Measurements from ENCODE around the gene RIBC2. TPM values are rescaled to one million over a fixed set of nuclear protein-coding genes. Genes with fewer than 3 reads are reported as not detected.
"Not testable (repeated sequence)": the region's sequence is repeated elsewhere in the genome, so short reads cannot be mapped to it uniquely, and the experiment has no call there.

Gene RIBC2, protein sequence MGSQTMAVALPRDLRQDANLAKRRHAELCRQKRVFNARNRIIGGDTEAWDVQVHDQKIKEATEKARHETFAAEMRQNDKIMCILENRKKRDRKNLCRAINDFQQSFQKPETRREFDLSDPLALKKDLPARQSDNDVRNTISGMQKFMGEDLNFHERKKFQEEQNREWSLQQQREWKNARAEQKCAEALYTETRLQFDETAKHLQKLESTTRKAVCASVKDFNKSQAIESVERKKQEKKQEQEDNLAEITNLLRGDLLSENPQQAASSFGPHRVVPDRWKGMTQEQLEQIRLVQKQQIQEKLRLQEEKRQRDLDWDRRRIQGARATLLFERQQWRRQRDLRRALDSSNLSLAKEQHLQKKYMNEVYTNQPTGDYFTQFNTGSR
- 0.58 and 0.86 TPM in 2 replicates for total RNA-seq (2014; rRNA removed)
- 0.32 TPM for polyA plus RNA-seq (2012)

DNA sequence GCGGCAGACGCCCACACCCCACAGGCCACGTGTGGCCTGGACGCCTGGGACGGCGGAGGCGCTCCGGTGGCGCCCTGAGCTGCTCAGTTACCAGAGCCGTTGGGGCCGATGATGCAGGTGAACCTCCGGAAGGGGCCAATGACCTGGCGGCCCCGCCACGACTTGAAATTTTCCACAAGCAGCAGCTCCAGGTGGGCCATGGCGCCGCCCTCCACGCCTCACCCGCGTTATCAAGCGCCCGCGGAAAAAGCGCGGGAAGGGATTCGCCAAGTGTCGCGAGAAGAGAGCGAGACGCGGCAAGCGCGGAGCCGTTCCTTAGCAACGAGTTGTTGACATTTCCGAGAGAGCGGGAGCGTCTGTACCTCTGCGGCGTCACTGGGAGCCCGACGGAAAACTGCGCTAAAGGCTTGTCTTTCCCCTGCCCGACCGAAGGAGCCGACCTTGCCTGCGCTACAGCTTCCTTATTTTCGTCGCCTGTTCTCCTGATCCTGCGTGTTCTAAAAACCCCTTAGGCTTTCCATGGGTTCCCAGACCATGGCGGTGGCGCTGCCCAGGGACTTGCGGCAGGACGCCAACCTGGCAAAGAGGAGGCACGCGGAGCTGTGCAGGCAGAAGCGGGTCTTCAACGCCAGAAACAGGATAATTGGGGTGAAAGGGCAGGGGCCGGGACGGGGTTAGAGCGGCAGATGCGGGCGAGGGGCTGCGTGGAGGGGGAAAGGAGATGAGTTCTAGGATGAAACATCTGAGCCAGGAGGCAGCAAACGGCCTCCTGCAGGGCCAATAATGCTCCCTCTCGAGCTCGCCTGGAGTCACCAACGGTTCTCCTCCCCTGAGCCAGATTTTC, at the start of gene RIBC2, which contains the start of gene SMC1B:
Gene RIBC2 (plus strand): TSS at position 326 of the 844 bp plus-strand sequence. CDS start 194 bp downstream, at position 520.
Gene SMC1B (minus strand): TSS at position 232 of the 844 bp plus-strand sequence. CDS start 32 bp downstream, at position 200.
- DNase-seq (ENCODE audit: low read depth), result peak; percentile 52

DNA sequence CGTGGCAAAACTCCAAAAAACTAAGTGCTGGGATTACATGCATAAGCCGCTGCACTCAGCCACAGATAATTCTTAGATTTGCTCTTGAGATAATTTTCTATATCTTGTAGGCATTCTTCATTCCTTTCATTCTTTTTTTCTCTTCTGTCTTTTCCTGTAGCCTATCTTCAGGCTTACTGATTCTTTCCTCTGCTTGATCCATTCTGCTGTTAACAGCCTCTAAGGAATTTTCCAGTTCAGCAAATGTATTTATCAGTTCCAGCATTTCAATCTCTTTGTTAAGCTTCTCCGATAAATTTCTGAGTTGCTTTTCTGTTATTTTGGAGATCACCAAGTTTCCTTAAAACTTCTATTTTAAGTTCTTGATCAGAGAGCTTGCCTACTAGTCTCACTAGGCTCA, 46.8 kb upstream of the RIBC2 start:
- no peak for DNase-seq (ENCODE audit: low read depth)

DNA sequence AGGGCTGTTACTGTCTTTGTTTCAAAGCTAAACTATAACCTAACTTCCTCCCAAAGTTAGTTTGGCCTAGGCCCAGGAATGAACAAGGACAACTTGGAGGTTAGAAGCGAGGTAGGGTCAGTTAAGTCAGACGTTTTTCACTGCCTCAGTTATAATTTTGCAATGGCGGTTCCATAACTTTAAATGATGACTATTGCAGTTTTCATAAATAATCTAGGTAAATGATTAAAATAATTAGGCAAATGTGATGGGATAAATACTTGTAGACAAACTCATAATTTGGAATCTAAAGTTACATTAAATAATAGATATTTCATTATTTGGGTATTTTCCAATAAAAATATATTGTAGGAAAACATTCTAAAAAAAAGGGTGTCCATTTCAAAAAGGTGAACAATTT, 39.9 kb upstream of the RIBC2 start:
- DNase-seq (ENCODE audit: low read depth), result not testable (repeated sequence)

DNA sequence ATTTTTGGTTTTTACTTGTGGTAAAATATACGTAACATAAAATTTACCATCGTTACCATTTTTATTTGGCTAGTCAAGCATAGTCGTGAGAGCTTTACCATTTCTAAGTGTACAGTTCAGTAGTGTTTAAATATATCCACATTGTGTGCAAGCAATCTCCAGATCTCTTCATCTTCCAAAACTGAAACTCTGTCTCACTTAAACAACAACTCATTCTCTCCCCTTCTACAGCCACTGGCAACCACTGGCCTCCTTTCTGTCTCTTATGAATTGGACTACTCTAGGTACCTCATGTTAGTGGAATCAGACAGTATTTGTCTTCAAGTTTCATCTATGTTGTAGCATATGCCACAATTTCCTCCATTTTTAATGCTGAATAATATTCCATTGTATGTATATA, 37.5 kb upstream of the RIBC2 start:
- DNase-seq (ENCODE audit: low read depth), result no peak

DNA sequence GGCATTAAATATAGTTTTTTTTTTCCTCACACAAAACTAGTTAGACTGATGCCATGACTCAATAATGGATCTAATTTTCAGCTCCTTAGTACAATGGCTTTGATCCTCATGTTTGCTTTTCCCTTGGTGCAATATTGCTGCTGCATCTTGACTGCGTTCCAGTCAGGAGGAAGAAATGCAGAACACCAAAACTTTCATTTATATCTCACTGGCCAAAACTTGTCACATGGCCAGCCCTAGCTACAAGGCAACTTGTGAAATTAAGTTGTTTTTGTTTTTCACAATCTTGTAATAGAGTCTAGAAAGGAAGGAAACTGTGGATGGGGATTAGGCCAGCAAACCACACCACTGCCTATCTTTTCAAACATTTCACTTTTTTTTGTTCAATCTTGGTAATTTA, 36.8 kb upstream of the RIBC2 start:
- DNase-seq (ENCODE audit: low read depth), result no peak

DNA sequence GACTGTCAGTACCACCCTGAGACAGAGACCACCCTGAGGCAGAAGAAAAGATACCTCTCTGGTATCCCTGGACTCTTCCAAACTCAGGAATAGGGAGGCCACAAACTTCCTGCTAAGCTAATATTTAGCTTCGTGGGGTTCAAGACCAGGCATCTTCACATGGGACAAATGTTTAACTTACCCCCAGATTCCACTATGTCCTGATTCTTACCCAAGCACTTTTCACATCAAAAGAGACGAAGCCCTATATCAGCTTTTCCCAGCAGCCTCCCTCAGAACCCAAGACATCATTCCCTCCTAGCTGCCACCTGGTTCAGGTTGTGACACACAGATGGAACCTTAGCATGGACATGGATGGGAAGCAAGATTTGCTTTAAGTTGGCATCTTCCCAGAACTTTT, 32.1 kb upstream of the RIBC2 start:
- DNase-seq (ENCODE audit: low read depth), result no peak

DNA sequence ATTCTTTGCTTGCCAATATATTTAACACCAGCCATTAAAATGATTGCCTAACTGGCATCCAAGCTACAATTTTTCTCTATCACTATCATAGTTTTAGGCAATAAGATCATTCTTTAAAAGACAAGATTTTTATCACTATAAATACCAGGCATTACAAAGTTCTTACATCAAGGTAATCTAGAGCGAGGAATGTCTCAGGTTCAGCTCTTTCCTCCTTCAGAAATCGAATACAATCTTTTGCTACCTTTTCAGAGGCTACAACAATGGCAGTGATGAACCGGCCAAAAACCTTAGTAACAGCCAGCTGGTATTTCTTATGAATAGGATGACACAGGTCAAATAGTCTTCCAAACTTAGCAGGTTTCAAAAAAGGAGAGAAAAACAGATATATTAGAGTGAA, 23.9 kb upstream of the RIBC2 start:
- DNase-seq (ENCODE audit: low read depth), result no peak

DNA sequence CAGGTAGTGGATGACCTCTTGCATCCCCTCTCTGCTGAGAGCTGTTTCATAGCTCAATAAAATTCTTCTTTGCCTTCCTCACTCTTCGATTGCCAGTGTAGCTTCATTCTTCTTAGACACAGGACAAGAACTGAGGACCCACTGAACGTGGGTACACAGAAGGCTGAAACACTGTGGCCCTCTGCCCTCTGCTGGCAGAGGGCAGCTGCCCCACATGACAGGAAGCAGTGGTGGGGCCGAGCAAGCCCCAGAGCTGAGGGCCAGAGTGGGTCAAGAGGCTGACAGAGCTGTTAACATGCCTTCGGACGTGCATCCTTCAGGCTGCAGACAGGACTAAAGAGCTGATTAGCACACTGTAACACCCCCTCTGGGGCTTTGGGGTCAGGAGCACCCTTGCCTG, 15.7 kb upstream of the RIBC2 start:
- no peak for DNase-seq (ENCODE audit: low read depth)

DNA sequence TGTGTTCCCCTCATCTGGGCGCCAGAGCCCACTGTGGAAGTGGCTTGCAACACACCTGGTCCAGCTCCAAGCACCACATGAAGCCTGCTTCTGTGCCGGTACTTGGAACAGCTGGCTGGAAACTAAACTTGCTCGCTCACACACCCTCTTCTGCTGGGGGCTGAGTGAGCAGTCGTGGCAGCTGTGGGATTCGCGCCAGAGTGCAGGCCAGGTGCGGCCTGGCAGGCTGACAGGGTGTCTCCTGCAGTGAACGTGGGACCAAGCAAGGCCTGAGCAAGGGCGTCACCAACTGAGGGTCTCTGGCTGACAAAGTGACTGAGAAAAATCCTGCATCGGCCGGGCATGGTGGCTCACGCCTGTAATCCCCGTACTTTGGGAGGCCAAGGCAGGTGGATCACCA, 15.3 kb upstream of the RIBC2 start:
- no peak for DNase-seq (ENCODE audit: low read depth)

DNA sequence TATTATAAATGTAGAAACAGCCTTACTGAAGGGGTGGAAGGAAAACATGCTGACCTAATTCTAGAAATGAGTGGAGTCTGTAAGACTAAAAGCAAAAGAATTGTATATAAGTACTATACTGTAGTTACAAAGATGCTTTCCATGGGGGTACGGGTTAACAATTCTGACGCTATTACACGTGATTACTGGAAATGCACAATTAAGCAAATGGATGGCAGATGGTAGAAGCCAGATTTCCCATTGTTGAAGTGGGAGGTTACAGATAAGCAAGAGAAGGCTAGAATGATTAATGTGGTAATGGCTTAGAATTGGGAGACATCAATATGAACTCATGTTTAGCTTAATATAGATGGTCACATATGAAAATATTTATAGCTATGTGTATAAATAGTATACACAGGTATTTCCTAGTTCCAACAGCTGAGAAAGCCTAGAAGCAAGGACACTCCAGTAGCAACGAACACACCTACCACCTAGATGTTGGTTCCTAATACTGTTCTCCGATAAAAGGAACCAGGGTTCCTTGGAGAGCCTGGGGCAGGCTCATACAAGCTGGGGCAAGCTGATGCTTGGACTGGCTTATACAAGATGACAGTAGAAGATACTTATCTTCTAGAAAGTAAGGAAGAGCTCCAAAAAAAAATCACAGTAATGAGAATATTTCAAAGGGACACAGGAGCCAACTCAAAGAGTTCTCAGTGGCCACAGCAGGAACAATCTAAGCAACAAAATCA, 13.6 kb upstream of the RIBC2 start:
- DNase-seq (ENCODE audit: low read depth), result no peak

DNA sequence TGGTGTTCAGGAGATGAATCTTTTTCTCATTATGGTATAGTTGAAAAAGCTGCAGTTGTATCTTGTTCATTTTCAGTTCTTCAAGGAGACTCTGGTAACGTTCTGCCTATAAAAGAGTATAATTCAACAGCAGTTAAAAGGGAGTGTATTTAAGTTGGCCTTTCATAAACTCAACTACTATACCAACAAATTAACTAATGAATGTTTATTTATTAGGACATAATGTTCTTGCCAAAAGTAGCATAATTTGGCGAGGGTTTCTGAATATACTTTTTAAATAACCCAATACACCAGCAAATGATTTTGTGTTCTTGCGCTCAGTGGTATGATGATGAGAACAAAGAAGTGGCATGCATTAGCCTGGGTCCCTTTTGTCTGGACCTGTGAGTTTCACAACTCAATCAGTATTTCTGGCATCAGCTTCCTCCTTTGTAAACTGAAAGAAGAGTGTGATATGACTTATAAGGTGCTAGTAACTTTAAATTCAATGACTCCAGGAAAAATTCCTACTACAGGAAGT, 11.0 kb upstream of the RIBC2 start:
- no peak for DNase-seq (ENCODE audit: low read depth)

DNA sequence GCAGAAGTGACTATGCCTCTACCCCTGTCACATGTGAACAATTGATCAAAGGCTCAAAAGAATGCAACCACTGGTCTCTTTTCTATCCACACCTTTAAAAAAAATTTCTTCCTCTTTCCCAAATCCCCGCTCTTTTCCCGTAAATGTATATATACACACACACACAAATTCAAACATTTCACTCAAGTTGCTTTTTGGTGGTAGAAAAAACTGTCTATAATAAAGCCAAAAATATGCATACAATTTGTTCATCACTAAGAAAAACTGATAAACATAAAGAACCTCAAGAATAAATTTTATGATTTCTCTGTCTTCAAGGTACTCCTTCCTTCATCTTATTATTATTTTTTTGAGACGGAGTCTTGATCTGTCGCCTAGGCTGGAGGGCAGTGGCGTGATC, 5.7 kb upstream of the RIBC2 start:
- no peak for DNase-seq (ENCODE audit: low read depth)

DNA sequence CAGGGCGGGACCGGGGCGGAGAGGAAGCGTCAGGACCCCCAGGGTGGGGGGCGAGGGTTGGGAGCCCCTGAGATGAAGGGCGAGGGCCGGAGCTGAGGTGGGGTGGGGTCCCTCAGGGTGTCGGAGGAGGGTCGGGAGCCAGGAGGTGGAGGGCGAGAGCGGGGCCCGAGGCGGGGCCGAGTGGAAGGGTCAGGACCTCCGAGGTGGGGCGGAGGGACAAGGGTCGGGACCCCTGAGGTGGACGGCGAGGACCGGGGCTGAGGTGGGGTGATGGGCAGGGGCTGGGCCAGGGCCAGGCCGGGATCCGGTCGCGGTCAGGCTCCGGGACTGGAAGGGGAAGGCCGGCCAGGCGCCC, 503 bp upstream of the RIBC2 start:
- no peak for DNase-seq (ENCODE audit: low read depth)

DNA sequence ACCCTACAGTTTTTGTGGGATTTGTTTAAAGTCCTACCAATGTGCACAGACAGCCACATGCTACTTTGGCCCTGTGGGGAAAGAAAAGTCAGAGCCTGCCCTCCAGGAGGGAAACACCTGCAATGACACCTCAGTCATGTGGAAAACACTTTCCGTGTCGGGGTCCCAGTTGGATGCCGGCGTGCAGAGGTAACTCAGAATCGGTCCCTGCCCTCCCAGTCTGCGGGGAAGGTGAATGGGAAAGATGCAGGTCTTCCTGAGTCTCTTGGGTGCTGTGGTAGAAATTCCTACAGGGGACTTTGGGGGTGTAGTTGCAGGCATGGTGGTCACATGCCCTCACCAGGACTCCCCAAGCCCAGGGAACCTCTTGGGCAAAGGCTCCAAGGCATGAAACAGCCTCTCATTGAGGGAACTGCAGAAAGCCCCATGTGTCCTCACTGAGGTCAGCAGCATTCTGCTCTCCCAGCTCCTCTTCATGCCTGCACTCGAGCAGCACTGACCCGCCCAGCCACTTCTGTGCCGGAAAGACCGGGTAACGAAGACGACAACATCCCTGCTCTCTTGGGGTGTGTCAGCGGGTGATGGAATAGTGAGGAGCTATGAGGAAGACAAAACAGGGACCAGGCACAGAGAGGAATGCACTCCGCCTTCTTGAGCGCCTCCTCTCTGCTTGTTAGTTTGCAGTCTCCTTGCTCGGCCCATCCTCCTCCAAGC, 4.7 kb downstream of the RIBC2 start:
- no peak for DNase-seq (ENCODE audit: low read depth)

DNA sequence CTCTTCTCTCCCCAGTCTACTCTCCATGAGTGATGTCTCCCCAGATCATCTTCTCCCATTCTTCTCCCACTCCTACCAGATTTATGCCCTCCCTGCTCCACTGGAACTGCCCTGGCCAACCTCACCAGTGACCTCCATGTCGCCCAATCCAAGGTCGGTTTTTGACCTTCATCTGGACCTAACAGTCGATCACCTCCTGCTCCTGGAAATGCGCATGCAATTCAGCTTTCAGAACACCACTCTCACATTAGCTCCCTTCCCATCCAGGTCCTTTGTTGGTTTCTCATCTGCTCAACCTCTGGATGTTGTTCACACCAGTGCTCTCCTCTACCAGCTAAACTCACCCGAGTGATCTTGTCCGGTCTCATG, 5.3 kb downstream of the RIBC2 start:
- no peak for DNase-seq (ENCODE audit: low read depth)

DNA sequence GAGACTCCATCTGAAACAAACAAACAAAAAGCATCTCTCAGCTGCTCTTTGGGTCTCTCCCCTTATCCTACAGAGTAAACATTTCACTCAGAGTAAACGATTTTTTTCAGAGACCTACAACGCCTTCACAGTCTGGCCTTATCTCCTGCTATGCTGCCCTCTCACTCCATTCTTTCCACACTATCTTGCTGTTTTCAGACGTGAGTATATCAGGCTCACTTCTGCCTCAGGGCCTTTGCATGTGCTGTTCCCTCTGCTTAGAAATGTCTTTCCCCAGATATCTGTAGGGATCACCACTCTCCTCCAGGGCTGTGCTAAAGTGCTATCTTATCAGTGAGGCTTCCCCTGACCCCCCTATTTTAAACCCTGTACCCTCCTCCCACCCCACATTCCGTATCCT, 6.5 kb downstream of the RIBC2 start:
- no peak for DNase-seq (ENCODE audit: low read depth)

DNA sequence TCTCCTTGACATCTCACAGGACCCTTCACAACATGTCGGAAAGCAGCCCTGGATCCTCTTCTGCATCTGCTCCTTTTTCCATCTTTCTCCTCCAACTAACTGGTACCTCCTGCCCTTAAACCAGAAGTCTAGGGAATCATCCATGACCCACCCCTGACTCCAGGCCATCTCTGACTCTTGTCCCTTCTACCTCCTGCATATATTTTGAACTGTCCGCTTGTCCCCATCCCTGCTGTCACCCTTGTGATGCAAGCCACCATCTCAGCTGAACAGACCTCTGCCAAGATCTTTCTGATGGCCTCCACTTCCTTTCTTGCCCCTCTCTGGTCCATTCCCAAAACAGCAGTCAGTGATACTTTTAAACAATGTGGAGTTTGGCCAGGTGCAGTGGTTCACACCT, 7.0 kb downstream of the RIBC2 start:
- DNase-seq (ENCODE audit: low read depth), result no peak

DNA sequence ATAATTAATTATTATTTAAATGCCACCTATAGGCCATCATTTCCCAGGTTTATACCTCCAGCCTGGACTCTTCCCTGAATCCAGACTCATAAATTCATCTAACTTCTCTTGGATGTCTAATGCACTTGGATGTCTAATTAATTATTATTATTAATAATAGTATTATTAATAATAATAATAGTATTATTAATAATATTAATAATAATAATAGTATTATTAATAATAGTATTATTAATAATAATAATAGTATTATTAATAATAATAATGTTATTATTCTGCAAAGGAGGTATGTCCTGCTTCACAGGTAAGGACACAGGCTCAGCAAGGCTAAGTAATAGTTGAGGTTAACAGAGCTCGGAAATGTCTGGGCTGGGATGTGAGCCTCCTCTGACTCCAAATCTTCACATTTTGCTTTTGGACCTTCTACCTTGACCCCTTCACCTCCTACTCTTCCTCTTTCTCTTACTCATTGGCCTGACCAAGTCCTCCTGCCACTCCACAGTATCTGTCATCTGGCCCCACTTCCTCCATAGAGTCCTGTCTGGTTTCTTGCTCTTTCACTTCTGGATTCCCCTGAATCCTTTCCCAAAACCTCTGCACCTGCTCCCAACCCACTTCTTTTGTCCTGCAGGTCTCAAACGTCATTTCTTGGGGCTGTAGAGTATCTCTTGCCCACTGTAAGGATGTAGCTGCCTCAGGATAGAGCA, 8.0 kb downstream of the RIBC2 start:
- DNase-seq (ENCODE audit: low read depth), result no peak

DNA sequence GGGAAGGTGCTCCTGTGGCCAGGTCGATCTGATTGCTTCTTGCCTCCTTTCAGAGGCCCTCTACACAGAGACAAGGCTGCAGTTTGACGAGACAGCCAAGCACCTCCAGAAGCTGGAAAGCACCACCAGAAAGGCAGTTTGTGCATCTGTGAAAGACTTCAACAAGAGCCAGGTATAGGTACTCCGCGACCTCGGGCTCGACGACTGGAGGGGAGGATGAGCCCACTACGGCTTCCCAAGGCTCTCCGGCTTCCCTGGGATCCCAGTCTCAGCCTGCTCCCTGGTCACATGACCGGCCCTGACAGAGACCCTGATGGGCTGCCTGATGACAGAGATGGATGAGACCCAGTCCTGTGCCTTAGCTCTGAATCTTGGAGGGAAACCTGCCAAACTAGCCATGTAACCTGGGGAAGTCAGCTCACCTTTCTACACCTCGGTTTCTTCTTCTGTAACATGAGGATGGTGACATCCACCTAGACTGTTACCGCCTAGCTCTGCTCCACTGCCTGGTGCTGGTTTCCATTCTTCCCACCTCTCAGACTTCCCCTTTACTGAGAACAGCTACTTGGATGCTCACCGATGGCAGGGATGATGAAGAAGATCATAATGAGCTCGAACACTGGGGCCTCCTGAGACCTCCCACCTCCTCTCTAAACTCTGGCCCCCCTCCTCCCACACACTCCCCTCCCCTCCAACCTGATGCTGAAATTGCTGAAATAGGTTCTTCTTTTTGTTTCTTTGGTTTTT, 8.9 kb downstream of the RIBC2 start:
- DNase-seq (ENCODE audit: low read depth), result no peak

DNA sequence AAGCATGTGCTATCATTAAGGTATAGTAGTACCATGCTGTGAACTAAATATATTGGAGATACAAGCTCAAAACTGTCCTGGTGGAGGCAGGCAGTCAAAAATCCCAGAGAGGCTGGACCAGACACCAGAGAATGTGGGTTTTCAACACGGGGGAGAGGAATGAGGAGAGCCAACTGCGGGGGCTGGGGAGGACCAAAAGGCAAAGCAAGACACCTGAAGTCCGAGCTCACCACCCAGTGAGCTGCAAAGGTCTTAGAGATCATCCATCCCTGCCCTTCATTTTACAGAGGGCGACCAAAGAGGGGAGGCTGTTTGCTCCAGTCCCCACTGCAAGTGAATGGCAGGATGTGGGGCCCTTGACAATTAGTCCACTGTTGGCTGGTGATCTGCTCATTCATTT, 10.0 kb downstream of the RIBC2 start:
- no peak for DNase-seq (ENCODE audit: low read depth)
